GM12892 (cell line): Measurements from ENCODE around the gene KCTD19.

Experiments
- POLR2A ChIP-seq: IDR thresholded peaks from 2 replicates; pipeline ENCODE4 v1.6.1; 2011; ENCODE audit warnings: low read depth, low read length, control low read depth
- POLR2AphosphoS5 ChIP-seq: IDR thresholded peaks from 2 replicates; pipeline ENCODE4 v1.6.1; 2011; ENCODE audit warnings: low read depth, low read length, control low read depth
- TAF1 ChIP-seq: IDR thresholded peaks from 2 replicates; pipeline ENCODE4 v1.6.1; 2011; ENCODE audit warnings: low read depth, mild to moderate bottlenecking, control low read depth, low read length, borderline replicate concordance

GRCh38 chr16:67282447-67282805 lies 44.1 kb downstream of the KCTD19 start:
- TF ChIP-seq POLR2A (no peak), POLR2AphosphoS5 (no peak), TAF1 (no peak)
